IPS DF 6.9 (cell line): ENCODE data around the gene MLLT1.

Source experiments
- DNase-seq: peaks from one replicate; pipeline ENCODE4 v3.0.0-alpha.2; 2013; ENCODE audit warnings: low read depth, low spot score
- H3K27ac ChIP-seq: one replicate; pipeline ENCODE4 v1.5.1; 2013; ENCODE audit warnings: low read length, control low read depth
- H3K27me3 ChIP-seq: 2 replicates; pipeline ENCODE4 v1.6.1; 2013; ENCODE audit warnings: mild to moderate bottlenecking, low read length; ENCODE audit not compliant: control insufficient read depth, insufficient read depth
- H3K36me3 ChIP-seq: 2 replicates; pipeline ENCODE4 v1.6.1; 2013; ENCODE audit warnings: low read length; ENCODE audit not compliant: control insufficient read depth, insufficient read depth
- H3K4me1 ChIP-seq: 2 replicates; pipeline ENCODE4 v1.6.1; 2013; ENCODE audit warnings: low read length; ENCODE audit not compliant: control insufficient read depth, insufficient read depth
- H3K4me3 ChIP-seq: 2 replicates; pipeline ENCODE4 v1.5.1; 2013; ENCODE audit warnings: mild to moderate bottlenecking, low read length
- H3K9me3 ChIP-seq: 2 replicates; pipeline ENCODE4 v1.6.1; 2013; ENCODE audit warnings: low read length, inconsistent platforms; ENCODE audit not compliant: control insufficient read depth, insufficient read depth
- WGBS: extraction: QIAGEN DNeasy Blood & Tissue Kit; methylation state at CpG from one replicate; pipeline ENCODE4 v1.1.7; 2013; ENCODE audit warnings: mixed read lengths, missing lambda C conversion rate; ENCODE audit not compliant: insufficient read length, insufficient coverage; 5-methylcytosine and 5-hydroxymethylcytosine counted together

MLLT1 gene

GRCh38 chr19:6269101-6269886 is 10.5 kb downstream of the MLLT1 start:
- H3K27ac ChIP-seq: no peak overlapping the region
- no peaks in the 10 kb centered on the region for H3K9me3 ChIP-seq
- DNase-seq: no peak
- peaks cover 15% of the 10 kb centered on the region for H3K36me3 ChIP-seq
- no CpG with 5 or more reads among the region's 33 CpGs for WGBS
- H3K27me3 ChIP-seq: no peaks in the 10 kb centered on the region
- peaks cover 10% of the 10 kb centered on the region for H3K4me1 ChIP-seq
- H3K4me3 ChIP-seq: no peak overlapping the region

GRCh38 chr19:6268382-6268771 is 11.4 kb downstream of the MLLT1 start:
- peaks cover 15% of the 10 kb centered on the region for H3K36me3 ChIP-seq
- WGBS: no CpG with 5 or more reads among the region's 4 CpGs
- no peak overlapping the region for H3K27ac ChIP-seq

GRCh38 chr19:6267552-6268381 is 12.0 kb downstream of the MLLT1 start:
- Histone ChIP-seq H3K4me3 (no peak overlapping the region), H3K4me1 (peaks cover 2% of the 10 kb centered on the region), H3K36me3 (peaks cover 15% of the 10 kb centered on the region), H3K9me3 (no peaks in the 10 kb centered on the region), H3K27ac (no peak overlapping the region), H3K27me3 (no peaks in the 10 kb centered on the region)
- DNase-seq: no peak
- no CpG with 5 or more reads among the region's 17 CpGs for WGBS

More at GRCh38 chr19:6268382-6268771, 11.4 kb downstream of the MLLT1 start:
- no peak overlapping the region for H3K4me3 ChIP-seq
- H3K4me1 ChIP-seq: peaks cover 6% of the 10 kb centered on the region
- H3K9me3 ChIP-seq: no peaks in the 10 kb centered on the region
- DNase-seq: no peak
- no peaks in the 10 kb centered on the region for H3K27me3 ChIP-seq

- H3K36me3 ChIP-seq: peaks cover 17% of the 10 kb centered on the region
- H3K4me3 ChIP-seq: no peak overlapping the region
- no peaks in the 10 kb centered on the region for H3K9me3 ChIP-seq
- no peak for DNase-seq
- no peaks in the 10 kb centered on the region for H3K27me3 ChIP-seq
- no CpG with 5 or more reads among the region's 4 CpGs for WGBS
- H3K4me1 ChIP-seq: no peaks in the 10 kb centered on the region; the same call in 1 of the 2 replicates
- no peak overlapping the region for H3K27ac ChIP-seq
Measured at GRCh38 chr19:6264803-6265202, 15.0 kb downstream of the MLLT1 start.

GRCh38 chr19:6263735-6264444 is 15.9 kb downstream of the MLLT1 start:
- no peak overlapping the region for H3K27ac ChIP-seq
- H3K36me3 ChIP-seq: peaks cover 13% of the 10 kb centered on the region
- no peak for DNase-seq
- H3K4me1 ChIP-seq: no peaks in the 10 kb centered on the region; the same call in 1 of the 2 replicates
- WGBS: no CpG with 5 or more reads among the region's 18 CpGs
- H3K9me3 ChIP-seq: no peaks in the 10 kb centered on the region
- H3K4me3 ChIP-seq: no peak overlapping the region
- no peaks in the 10 kb centered on the region for H3K27me3 ChIP-seq

- WGBS: no CpG with 5 or more reads among the region's 12 CpGs
Measured at GRCh38 chr19:6263306-6263705, 16.5 kb downstream of the MLLT1 start.

GRCh38 chr19:6262519-6262918 is 17.3 kb downstream of the MLLT1 start:
- Histone ChIP-seq H3K9me3 (no peaks in the 10 kb centered on the region), H3K4me3 (no peak overlapping the region), H3K36me3 (peaks cover 13% of the 10 kb centered on the region), H3K27ac (no peak overlapping the region), H3K27me3 (no peaks in the 10 kb centered on the region), H3K4me1 (no peaks in the 10 kb centered on the region; the same call in 1 of the 2 replicates)
- no CpG with 5 or more reads among the region's 11 CpGs for WGBS
- no peak for DNase-seq

More at GRCh38 chr19:6263306-6263705, 16.5 kb downstream of the MLLT1 start:
- Histone ChIP-seq H3K4me3 (no peak overlapping the region), H3K4me1 (no peaks in the 10 kb centered on the region; the same call in 1 of the 2 replicates), H3K9me3 (no peaks in the 10 kb centered on the region), H3K36me3 (peaks cover 13% of the 10 kb centered on the region), H3K27ac (no peak overlapping the region), H3K27me3 (no peaks in the 10 kb centered on the region)
- DNase-seq: no peak

GRCh38 chr19:6261883-6262282 is 17.9 kb downstream of the MLLT1 start:
- Histone ChIP-seq H3K27ac (no peak overlapping the region), H3K4me3 (no peak overlapping the region), H3K9me3 (no peaks in the 10 kb centered on the region), H3K27me3 (no peaks in the 10 kb centered on the region), H3K4me1 (no peaks in the 10 kb centered on the region; the same call in 1 of the 2 replicates), H3K36me3 (peaks cover 13% of the 10 kb centered on the region)
- no CpG with 5 or more reads among the region's 15 CpGs for WGBS
- DNase-seq: no peak

GRCh38 chr19:6260912-6261650 is 18.7 kb downstream of the MLLT1 start:
- Histone ChIP-seq H3K4me1 (no peaks in the 10 kb centered on the region; the same call in 1 of the 2 replicates), H3K36me3 (peaks cover 13% of the 10 kb centered on the region), H3K9me3 (no peaks in the 10 kb centered on the region), H3K4me3 (no peak overlapping the region), H3K27me3 (no peaks in the 10 kb centered on the region), H3K27ac (no peak overlapping the region)
- no CpG with 5 or more reads among the region's 30 CpGs for WGBS
- DNase-seq: peak; percentile 43
